WI38 (cell line): ENCODE measurements around the gene DNM3.

Experiments
- H3K4me3 ChIP-seq: 2 replicates; pipeline ENCODE4 v1.5.1; 2011; ENCODE audit warnings: low read depth, mild to moderate bottlenecking, control low read depth, low read length
- TF ChIP-seq, protein P1 (sequence below): IDR thresholded peaks from 2 replicates; pipeline ENCODE4 v1.5.1; 2012; ENCODE audit warnings: low read depth, mild to moderate bottlenecking, control low read depth, low read length

DNM3 gene

DNA sequence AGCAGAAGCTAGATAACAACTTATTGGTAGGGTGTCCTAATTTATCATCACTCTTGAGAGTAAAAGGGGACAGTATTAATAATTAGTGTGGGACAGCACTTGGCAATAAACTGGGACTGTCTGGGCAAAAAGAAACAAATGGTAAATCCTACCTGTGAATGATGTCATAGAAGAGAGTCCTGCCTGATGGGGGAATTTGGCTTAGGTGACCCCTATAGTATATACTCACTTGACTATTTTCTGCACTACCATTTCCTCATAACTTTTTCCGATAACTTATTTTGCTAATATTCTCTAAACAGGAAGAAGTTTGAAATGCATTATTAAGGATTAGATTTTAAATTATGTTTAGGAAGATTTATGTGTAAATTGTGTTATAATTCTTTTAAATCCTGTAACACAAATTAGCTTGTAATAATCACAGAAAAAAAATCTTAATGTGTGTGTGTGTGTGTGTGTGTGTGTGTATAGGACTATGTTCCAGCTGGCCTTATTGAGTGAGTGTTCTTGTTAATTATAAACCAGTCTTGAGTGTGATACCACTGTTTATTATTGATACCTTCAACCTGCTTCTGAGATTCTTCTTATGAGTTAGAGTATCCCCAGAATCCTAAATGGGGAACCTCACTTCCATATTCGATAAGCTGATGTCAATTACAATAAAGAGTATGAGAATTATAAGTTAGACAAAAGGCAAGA, 435.0 kb downstream of the DNM3 start:
- no peak overlapping the region for H3K4me3 ChIP-seq
- TF ChIP-seq, protein P1, sequence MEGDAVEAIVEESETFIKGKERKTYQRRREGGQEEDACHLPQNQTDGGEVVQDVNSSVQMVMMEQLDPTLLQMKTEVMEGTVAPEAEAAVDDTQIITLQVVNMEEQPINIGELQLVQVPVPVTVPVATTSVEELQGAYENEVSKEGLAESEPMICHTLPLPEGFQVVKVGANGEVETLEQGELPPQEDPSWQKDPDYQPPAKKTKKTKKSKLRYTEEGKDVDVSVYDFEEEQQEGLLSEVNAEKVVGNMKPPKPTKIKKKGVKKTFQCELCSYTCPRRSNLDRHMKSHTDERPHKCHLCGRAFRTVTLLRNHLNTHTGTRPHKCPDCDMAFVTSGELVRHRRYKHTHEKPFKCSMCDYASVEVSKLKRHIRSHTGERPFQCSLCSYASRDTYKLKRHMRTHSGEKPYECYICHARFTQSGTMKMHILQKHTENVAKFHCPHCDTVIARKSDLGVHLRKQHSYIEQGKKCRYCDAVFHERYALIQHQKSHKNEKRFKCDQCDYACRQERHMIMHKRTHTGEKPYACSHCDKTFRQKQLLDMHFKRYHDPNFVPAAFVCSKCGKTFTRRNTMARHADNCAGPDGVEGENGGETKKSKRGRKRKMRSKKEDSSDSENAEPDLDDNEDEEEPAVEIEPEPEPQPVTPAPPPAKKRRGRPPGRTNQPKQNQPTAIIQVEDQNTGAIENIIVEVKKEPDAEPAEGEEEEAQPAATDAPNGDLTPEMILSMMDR: no peak

DNA sequence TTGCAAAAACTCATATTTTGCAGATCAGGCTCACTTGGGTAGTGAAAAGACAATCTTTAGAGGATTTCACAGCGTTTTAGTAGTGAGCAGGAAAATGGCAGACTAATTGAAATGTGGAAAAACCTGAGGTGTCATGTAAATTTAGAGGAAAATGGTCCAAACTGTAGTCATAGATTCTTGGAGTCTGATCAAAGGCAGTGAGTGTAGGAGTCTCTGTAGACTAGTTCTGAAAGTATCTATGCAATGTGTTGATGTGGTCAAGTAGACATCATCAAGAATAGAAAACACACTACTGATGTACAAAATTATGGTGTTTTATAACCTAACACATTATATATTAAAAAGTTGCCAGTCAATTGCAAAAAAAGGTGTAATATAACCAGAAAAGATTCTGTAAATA, 436.0 kb downstream of the DNM3 start:
- no peak overlapping the region for H3K4me3 ChIP-seq
- TF ChIP-seq, protein P1: no peak

DNA sequence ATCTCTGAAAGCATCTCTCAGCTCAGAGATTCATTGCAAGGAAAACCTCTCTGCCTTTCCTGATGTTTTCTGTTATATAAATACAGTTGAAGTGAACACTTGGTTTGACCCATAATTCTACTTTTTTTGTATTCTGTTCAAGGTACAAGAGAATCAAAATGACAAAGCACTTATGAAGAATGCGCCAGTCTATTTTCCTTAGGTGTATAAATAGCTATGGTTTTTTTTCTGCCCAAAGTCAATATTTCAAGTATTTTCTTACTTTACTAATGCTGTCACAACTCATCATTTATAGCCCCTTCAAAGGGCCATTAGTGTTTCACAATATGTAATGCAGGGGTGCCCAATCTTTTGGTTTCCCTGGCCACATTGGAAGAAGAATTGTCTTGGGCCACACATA, 436.7 kb downstream of the DNM3 start:
- H3K4me3 ChIP-seq: no peak overlapping the region

DNA sequence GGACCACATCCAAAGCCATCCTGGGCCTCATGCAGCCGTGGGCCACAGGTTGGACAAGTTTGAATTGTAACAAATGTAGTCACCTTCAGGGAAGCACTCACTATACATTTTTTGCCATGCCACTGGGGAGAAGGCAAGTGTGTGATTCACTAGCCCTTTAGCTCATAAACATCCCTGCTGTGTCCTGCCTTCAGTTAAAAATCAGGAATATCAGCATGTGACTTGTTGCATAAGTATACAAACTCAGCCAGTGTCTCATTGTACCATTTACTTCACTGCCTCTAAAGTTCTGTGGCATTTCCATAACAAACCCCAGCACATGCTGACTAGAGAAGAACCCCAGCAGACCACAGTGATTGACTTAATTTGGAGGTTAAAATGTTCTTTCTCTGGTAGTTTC, 437.2 kb downstream of the DNM3 start:
- TF ChIP-seq, protein P1: no peak
- H3K4me3 ChIP-seq: no peak overlapping the region

More for the DNA sequence above, 436.7 kb downstream of the DNM3 start:
- TF ChIP-seq, protein P1: no peak

DNA sequence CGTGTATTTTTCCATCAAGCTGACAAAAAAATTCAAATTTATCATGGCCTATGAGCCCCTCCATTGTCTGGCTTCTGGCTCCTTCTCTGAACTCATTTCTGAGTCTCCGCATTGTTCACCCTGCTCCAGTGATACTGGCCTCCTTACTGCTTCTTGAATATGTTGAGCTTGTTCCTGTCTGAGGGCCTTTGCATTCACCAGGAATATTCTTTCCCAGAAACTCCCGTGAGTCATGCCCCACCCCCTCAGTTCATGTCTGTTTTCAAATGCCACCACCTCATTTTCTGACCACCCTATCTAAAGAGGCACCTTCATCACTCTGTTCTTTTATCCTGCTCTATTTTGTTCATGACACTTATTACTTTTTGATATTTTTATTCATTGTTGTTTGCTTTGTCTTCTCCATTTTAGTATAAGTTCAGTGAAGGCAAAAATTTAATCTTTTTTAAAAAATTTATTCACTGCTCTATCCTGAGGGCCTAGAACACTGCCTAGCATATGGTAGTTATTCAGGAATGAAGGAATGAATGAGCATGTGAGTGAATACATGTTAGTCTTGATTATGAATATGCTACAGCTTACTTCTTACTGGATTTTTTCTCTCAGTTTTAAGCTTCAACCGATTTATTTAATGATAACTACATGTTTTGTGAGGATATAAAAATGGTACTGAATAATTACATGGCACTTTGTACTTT, 438.8 kb downstream of the DNM3 start:
- TF ChIP-seq, protein P1: no peak
- no peak overlapping the region for H3K4me3 ChIP-seq

DNA sequence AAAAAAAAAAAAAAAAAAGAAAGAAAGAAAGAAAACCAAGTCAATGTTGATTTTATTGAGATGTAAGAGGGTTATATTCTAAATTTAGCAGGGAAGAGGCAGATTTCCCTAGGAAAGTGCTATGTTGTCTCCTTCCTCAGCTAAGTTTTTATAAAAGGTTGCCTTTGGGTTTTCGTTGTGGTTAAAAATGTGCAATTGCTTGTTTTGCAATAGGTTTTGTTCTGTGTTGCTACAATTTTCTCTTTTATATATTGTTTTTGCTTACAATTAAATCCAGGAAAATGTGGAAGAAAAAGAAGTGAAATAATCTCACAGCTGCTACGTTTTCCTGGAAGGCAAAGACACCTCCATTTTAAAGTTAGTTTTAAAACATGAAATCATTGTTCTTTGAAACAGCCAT, 442.5 kb downstream of the DNM3 start:
- TF ChIP-seq, protein P1: no peak
- no peak overlapping the region for H3K4me3 ChIP-seq

DNA sequence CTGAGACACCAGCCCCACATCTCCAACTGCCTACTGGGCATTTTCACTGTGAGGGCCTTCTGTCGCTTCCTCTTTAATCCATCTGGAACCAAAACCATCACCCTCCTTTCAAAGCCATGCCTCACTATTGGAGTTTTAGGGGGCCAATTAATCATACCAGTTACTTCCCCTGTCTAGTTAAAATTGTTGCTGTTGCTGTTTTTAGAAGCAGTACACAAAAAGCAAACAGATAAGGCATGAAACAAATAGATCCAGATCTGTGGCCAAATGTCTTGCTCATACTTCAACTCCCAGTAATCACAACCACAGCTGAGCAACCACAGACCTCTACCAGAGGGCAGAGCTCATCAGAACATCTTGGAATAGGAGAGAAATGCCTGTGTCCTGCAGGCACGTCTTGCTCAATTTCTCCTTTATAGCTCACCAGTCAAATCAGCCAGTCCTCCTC, 445.4 kb downstream of the DNM3 start:
- no peak overlapping the region for H3K4me3 ChIP-seq
- TF ChIP-seq, protein P1: no peak
